B cell (primary cell): ENCODE measurements around the gene LARGE1. TPM values are rescaled to one million over a fixed set of nuclear protein-coding genes. Genes with fewer than 3 reads are reported as not detected.

Experiments used
- ATAC-seq: fragments of 200-7000 bp; cut with Tn5 transposase; one replicate; pipeline ENCODE4 v1.10.0; 2021; ENCODE audit warnings: low read depth, mild to moderate bottlenecking, moderate number of reproducible peaks, moderate library complexity
- CTCF ChIA-PET: fragments of 350-600 bp; sonication (Branson Sonifier 250); formaldehyde crosslinking; loops from one replicate; lab custom pipeline; 2021; ENCODE audit warnings: antibody characterized with exemption, inconsistent platforms; lab: Charles Lee
- POLR2A ChIA-PET: fragments of 350-600 bp; sonication (Branson Sonifier 250); formaldehyde crosslinking; loops from one replicate; lab custom pipeline; 2021; ENCODE audit warnings: antibody characterized with exemption; lab: Charles Lee
- DNase-seq: peaks from one replicate; pipeline ENCODE4 v3.0.0; 2013
- H2AFZ ChIP-seq: 2 replicates; pipeline ENCODE4 v1.6.1; 2012; ENCODE audit warnings: mild to moderate bottlenecking, low read depth, low read length; ENCODE audit not compliant: insufficient read depth, poor library complexity, severe bottlenecking
- H3K27ac ChIP-seq, 2 donors: 1 replicate in 1 of 2; 2 replicates in 1 of 2; pipeline ENCODE4 v1.5.1; 2012 to 2013; ENCODE audit warnings: low read length in 2 of 2, mild to moderate bottlenecking in 2 of 2, moderate library complexity in 1 of 2
- H3K27me3 ChIP-seq, 4 experiments: fragments of 200-600 bp in 1 of 4; sonication (generic) in 1 of 4; replicated peaks in 1 of 4; 1 replicate in 2 of 4; 2 replicates in 2 of 4; pipeline versions ENCODE4 v1.6.1 to v1.7.0; 2013 to 2016; ENCODE audit warnings: low read length in 3 of 4, mild to moderate bottlenecking in 2 of 4, mixed read lengths in 1 of 4, moderate library complexity in 1 of 4; ENCODE audit not compliant: insufficient read depth in 4 of 4, control insufficient read depth in 3 of 4; ENCODE audit errors: control extremely low read depth in 1 of 4
- H3K36me3 ChIP-seq, 2 experiments: replicated peaks in 1 of 2; 1 replicate in 1 of 2; 2 replicates in 1 of 2; pipeline versions ENCODE4 v1.6.1 to v1.7.1; 2013; ENCODE audit warnings: low read length in 1 of 2; ENCODE audit not compliant: insufficient read depth in 2 of 2, control insufficient read depth in 1 of 2; ENCODE audit errors: control extremely low read depth in 1 of 2, extremely low read depth in 1 of 2
- H3K4me1 ChIP-seq, 2 donors: fragments of 200-600 bp in 1 of 2; sonication (generic) in 1 of 2; 1 replicate in 1 of 2; 2 replicates in 1 of 2; pipeline versions ENCODE4 v1.5.1 to v1.6.1; 2013 to 2017; ENCODE audit warnings: low read length in 2 of 2; ENCODE audit not compliant: control insufficient read depth in 2 of 2, insufficient read depth in 2 of 2
- H3K4me2 ChIP-seq: replicated peaks from 2 replicates; pipeline ENCODE3; 2012; ENCODE audit warnings: mild to moderate bottlenecking, low read depth, low read length; ENCODE audit not compliant: poor library complexity, severe bottlenecking
- H3K4me3 ChIP-seq, 5 experiments: fragments of 200-600 bp in 1 of 5; sonication (generic) in 1 of 5; 1 replicate in 3 of 5; 2 replicates in 2 of 5; pipeline versions ENCODE4 v1.5.1 to v1.7.0; 2011 to 2016; ENCODE audit warnings: low read length in 4 of 5, mild to moderate bottlenecking in 4 of 5, low read depth in 2 of 5, control low read depth in 1 of 5, moderate library complexity in 1 of 5; ENCODE audit not compliant: insufficient read depth in 1 of 5; ENCODE audit errors: control extremely low read depth in 1 of 5, extremely low read depth in 1 of 5
- H3K79me2 ChIP-seq: fragments of 200-600 bp; sonication (generic); one replicate; pipeline ENCODE4 v1.6.0; 2016; ENCODE audit warnings: low read length; ENCODE audit not compliant: control insufficient read depth, insufficient read depth
- H3K9ac ChIP-seq: fragments of 200-600 bp; sonication (generic); 2 replicates; pipeline ENCODE4 v1.6.1; 2017; ENCODE audit warnings: mild to moderate bottlenecking, low read length, moderate library complexity
- H3K9me3 ChIP-seq, 3 donors: one replicate each; pipeline versions ENCODE4 v1.6.1 to v1.7.1; 2013; ENCODE audit warnings: low read length in 2 of 3; ENCODE audit not compliant: control insufficient read depth in 2 of 3, insufficient read depth in 1 of 3; ENCODE audit errors: control extremely low read depth in 1 of 3
- H4K20me1 ChIP-seq: 2 replicates; pipeline ENCODE4 v1.6.0; 2012; ENCODE audit warnings: mild to moderate bottlenecking, low read length; ENCODE audit not compliant: insufficient read depth, control insufficient read depth, poor library complexity, severe bottlenecking
- H3K27ac Mint-ChIP-seq: one replicate; pipeline ENCODE4 v1.8.0; 2021; ENCODE audit warnings: mixed read lengths
- H3K27me3 Mint-ChIP-seq: one replicate; pipeline ENCODE4 v1.8.0; 2021; ENCODE audit warnings: mixed read lengths
- H3K4me1 Mint-ChIP-seq: one replicate; pipeline ENCODE4 v1.8.0; 2021; ENCODE audit warnings: mixed read lengths
- H3K4me3 Mint-ChIP-seq: one replicate; pipeline ENCODE4 v1.8.0; 2021; ENCODE audit warnings: mixed read lengths
- H3K9me3 Mint-ChIP-seq: one replicate; pipeline ENCODE4 v1.8.0; 2022; ENCODE audit warnings: mixed read lengths; ENCODE audit not compliant: insufficient read depth
- CTCF ChIP-seq: fragments of 200-600 bp; IDR thresholded peaks from one replicate; pipeline ENCODE4 v1.8.0; 2022; ENCODE audit warnings: antibody characterized with exemption, mild to moderate bottlenecking
- EZH2 ChIP-seq: IDR thresholded peaks from 2 replicates; pipeline ENCODE4 v1.6.1; 2012; ENCODE audit warnings: borderline replicate concordance, low read depth, mild to moderate bottlenecking, moderate library complexity, low read length; ENCODE audit not compliant: insufficient read depth, poor library complexity, severe bottlenecking
- WGBS: methylation state at CpG from one replicate; pipeline ENCODE4 v1.1.5; 2013; ENCODE audit warnings: missing lambda C conversion rate; ENCODE audit not compliant: insufficient coverage; 5-methylcytosine and 5-hydroxymethylcytosine counted together
- intact Hi-C: fragments of 100-400 bp; cut with micrococcal nuclease; formaldehyde crosslinking; loops from one replicate; pipeline ENCODE4 v1.10.0; 2022
- polyA plus RNA-seq: library from polyadenylated mRNA; depleted of rRNA; stranded (reverse); fragments of >200 nt; gene quantifications from 2 replicates; pipeline ENCODE4 v1.2.3, GENCODE V29; 2012
- total RNA-seq, 2 donors: library from RNA; stranded (reverse); fragments of 120-200 nt in 1 of 2; gene quantifications; 1 replicate in 1 of 2; 2 replicates in 1 of 2; pipeline versions ENCODE4 v1.2.3 to v1.2.4, GENCODE V29; 2013 to 2022

The LARGE1 gene
- total and polyA plus RNA-seq, 2 donors (not counting 1 experiment from before 2014, with no cell fraction given): 20.7 to 82.0 TPM

GRCh38 chr22:33564683-33565082, 355.6 kb downstream of the LARGE1 start:
- ATAC-seq (no peak), DNase-seq (no peak)
- Histone ChIP-seq H3K27me3 (no peaks in the 10 kb centered on the region), H3K79me2 (peaks cover 20% of the 10 kb centered on the region), H4K20me1 (no peaks in the 10 kb centered on the region), H3K9ac (no peak overlapping the region), H3K27ac (no peak overlapping the region), H3K36me3 (peaks cover 0 to 2% of the 10 kb centered on the region in 2 experiments), H2AFZ (no peak overlapping the region), H3K4me3 (no peak overlapping the region), H3K4me1 (peaks cover 61 to 64% of the 10 kb centered on the region in 2 donors), H3K4me2 (no peak overlapping the region), H3K9me3 (peaks cover 0 to 5% (median 0%) of the 10 kb centered on the region in 3 donors)
- TF ChIP-seq EZH2: no peak
- TF ChIP-seq CTCF: no peak
- Mint-ChIP-seq H3K27me3 (no peaks in the 10 kb centered on the region), H3K4me3 (no peak overlapping the region), H3K9me3 (peaks cover 2% of the 10 kb centered on the region), H3K4me1 (peaks cover 65% of the 10 kb centered on the region), H3K27ac (no peak overlapping the region)
- ChIA-PET POLR2A (no interaction called here), CTCF (interaction anchor here (2.9 to 13.8 kb wide), 2 partner anchors 11 to 46 kb away, joined by 9 to 185 read pairs; no protein-coding TSS in a partner anchor)
- intact Hi-C loops: loop anchor here (10.0 kb wide), 1 partner anchor 1090 kb away; the partner anchor contains the start of gene FBXO7
- 88% methylated on average over 5 of the region's 6 CpGs for WGBS

GRCh38 chr22:33563220-33563964, 356.9 kb downstream of the LARGE1 start:
- no peak for ATAC-seq
- H4K20me1 ChIP-seq: no peaks in the 10 kb centered on the region
- H3K9me3 ChIP-seq: peaks cover 0 to 5% (median 0%) of the 10 kb centered on the region in 3 donors
- H3K27me3 ChIP-seq: no peaks in the 10 kb centered on the region
- H3K79me2 ChIP-seq: peaks cover 20% of the 10 kb centered on the region
- 38% methylated on average over 9 of the region's 14 CpGs for WGBS
- peaks cover 0 to 5% of the 10 kb centered on the region in 2 experiments for H3K36me3 ChIP-seq
- intact Hi-C loops: loop anchor here (10.0 kb wide), 1 partner anchor 1089 kb away; the partner anchor contains the start of gene FBXO7
- peak overlapping the region; percentile 57 for H3K4me2 ChIP-seq
- peak overlapping the region; percentile 0 for H3K9ac ChIP-seq
- Mint-ChIP-seq H3K9me3 (peaks cover 2% of the 10 kb centered on the region), H3K27me3 (no peaks in the 10 kb centered on the region), H3K27ac (peak overlapping the region; percentile 82), H3K4me3 (peak overlapping the region; percentile 63), H3K4me1 (peaks cover 52% of the 10 kb centered on the region)
- H3K4me3 ChIP-seq: peak overlapping the region in 2 of 5 experiments; percentile 3 to 5
- TF ChIP-seq CTCF (no peak), EZH2 (no peak)
- H3K27ac ChIP-seq: peak overlapping the region in 1 of 2 donors; percentile 51
- H2AFZ ChIP-seq: no peak overlapping the region
- peak; percentile 43 for DNase-seq
- CTCF ChIA-PET: interaction anchor here (0.5 to 13.8 kb wide), 6 partner anchors 12 to 288 kb away, joined by 3 to 185 read pairs (median 6); no protein-coding TSS in a partner anchor
- peaks cover 50 to 52% of the 10 kb centered on the region in 2 donors for H3K4me1 ChIP-seq
- POLR2A ChIA-PET: interaction anchor here (2.0 kb wide), 1 partner anchor 43 kb away, joined by 6 read pairs; no protein-coding TSS in a partner anchor
